Activated T-helper 17 cell treated with anti-CD3 and anti-CD28 coated beads, Interleukin-2, amount 50 U/mL, for 72 hours (primary cell): ENCODE results near the gene GCK. TPM values are rescaled to one million over a fixed set of nuclear protein-coding genes. Genes with fewer than 3 reads are reported as not detected.

ENCODE experiments used
- ATAC-seq: fragments of 150-1000 bp; cut with Tn5 transposase; replicated peaks from 2 replicates; pipeline ENCODE4 v1.10.0; 2021; ENCODE audit warnings: mild to moderate bottlenecking, moderate library complexity
- H3K27ac Mint-ChIP-seq: one replicate; pipeline ENCODE4 v1.8.0; 2022; ENCODE audit warnings: mixed read lengths
- H3K27me3 Mint-ChIP-seq: one replicate; pipeline ENCODE4 v1.8.0; 2022; ENCODE audit warnings: mixed read lengths
- H3K36me3 Mint-ChIP-seq: one replicate; pipeline ENCODE4 v1.8.0; 2022; ENCODE audit warnings: low read depth, mild to moderate bottlenecking, mixed read lengths
- H3K4me1 Mint-ChIP-seq: one replicate; pipeline ENCODE4 v1.8.0; 2022; ENCODE audit warnings: mixed read lengths
- H3K4me3 Mint-ChIP-seq: one replicate; pipeline ENCODE4 v1.8.0; 2022; ENCODE audit warnings: mild to moderate bottlenecking, mixed read lengths
- H3K9me3 Mint-ChIP-seq: one replicate; pipeline ENCODE4 v1.8.0; 2022; ENCODE audit warnings: mixed read lengths
- total RNA-seq, 2 donors: library from RNA; stranded (reverse); gene quantifications; one replicate each; pipeline ENCODE4 v1.2.3, GENCODE V29; 2022

The GCK gene
- 1 to 10 TPM in 1 of 2 donors, under 1 TPM in 1; 0.58 to 1.2 TPM for total RNA-seq

DNA sequence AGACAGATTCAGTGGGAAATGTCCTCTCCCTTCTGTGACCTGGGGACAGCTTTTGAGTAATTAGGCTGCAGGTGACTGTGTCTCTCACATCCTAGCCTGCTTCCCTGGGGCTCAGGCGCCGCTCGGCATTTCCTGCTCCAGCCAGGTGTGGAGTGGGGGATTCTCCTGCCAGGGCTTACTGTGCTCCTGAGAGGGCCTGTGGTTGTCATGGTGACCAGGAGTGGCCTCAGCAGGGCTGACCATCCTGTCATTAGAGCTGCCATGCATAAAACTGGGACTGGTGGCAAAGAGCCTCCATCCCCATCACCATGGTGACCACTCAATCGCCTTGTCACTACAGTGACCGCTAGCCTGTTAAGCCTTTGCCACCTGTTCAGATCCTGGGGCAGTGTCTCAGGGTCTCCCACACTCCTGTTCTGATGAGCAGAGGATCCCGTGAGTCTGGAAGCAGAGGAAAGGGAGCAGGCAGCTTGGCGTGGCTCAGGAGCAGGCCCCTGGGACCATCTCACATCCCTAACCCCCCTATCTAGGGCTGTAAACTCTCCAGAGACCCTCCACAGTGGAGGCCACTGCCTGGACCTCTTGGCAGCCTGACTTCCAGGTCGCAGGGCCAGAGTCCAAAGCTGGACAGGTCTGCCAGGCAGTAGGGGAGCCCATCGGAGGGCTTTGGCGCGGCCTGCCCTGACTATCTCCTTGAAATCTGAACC lies at the start of gene GCK:
Gene GCK, minus strand, starts transcription at position 154 of the 707 bp plus-strand sequence. CDS start 486 bp downstream, outside the sequence.
- no peaks in the 10 kb centered on the region for H3K9me3 Mint-ChIP-seq
- H3K4me1 Mint-ChIP-seq, result peaks cover 3% of the 10 kb centered on the region
- peaks cover 12% of the 10 kb centered on the region for H3K27me3 Mint-ChIP-seq
- no peak for ATAC-seq
- H3K27ac Mint-ChIP-seq, result no peak within 1 kb of the TSS
- no peak within 1 kb of the TSS for H3K4me3 Mint-ChIP-seq
- H3K36me3 Mint-ChIP-seq, result no peaks in the 10 kb centered on the region

DNA sequence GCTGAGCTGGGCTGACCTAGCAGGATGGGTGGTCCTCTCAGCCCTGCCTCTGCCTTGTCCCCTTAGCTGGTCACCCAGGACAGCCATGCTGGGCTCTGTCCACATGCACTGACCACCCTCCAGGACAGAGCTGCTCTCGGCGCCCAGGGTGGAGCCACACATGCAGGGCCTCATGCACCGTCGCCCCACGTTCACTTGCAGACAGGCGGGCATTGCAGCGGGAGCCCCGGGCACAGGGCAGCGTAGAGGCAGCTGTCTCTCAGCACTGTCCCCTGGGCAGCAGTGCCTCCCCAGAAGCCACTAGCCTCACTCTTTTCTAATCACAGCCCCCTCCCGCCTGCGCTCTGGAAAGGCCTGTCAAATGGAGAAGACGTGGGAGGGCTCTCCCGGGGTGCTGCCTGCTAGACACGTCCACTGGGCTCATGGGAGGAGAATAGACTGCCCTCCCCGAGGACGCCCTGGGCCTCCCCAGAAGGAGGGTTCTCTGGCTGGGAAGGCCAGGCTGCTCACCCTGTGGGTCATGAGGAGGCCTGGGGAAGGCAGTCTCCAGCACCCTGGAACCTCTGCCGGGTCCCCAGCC lies 49.0 kb upstream of the GCK start:
- ATAC-seq, result no peak
- Mint-ChIP-seq H3K27ac (no peak overlapping the region), H3K4me1 (no peaks in the 10 kb centered on the region), H3K4me3 (no peak overlapping the region), H3K9me3 (no peaks in the 10 kb centered on the region), H3K27me3 (no peaks in the 10 kb centered on the region), H3K36me3 (no peaks in the 10 kb centered on the region)

DNA sequence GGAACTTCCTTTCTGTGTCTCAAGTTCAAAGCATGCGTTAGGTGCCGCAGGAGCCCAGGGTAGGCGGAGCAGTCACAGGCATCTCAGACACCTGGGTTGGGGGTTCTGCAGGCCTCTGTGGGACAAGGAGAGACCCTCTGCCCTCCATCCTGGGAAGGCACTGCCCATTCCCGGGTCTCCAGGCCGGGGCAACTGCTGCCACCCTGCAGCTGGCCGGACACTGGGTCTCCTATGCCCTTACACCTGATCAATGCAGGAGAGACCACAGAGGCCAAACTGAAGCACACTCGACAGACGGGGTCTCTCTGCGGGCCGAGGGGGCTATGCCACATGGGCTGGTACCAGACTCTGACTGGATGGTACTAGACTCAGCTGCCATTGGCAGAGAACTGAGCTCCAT lies 48.5 kb upstream of the GCK start:
- no peaks in the 10 kb centered on the region for H3K9me3 Mint-ChIP-seq
- H3K36me3 Mint-ChIP-seq, result no peaks in the 10 kb centered on the region
- no peaks in the 10 kb centered on the region for H3K4me1 Mint-ChIP-seq
- no peak for ATAC-seq
- H3K27ac Mint-ChIP-seq, result no peak overlapping the region
- H3K4me3 Mint-ChIP-seq, result no peak overlapping the region
- H3K27me3 Mint-ChIP-seq, result no peaks in the 10 kb centered on the region

DNA sequence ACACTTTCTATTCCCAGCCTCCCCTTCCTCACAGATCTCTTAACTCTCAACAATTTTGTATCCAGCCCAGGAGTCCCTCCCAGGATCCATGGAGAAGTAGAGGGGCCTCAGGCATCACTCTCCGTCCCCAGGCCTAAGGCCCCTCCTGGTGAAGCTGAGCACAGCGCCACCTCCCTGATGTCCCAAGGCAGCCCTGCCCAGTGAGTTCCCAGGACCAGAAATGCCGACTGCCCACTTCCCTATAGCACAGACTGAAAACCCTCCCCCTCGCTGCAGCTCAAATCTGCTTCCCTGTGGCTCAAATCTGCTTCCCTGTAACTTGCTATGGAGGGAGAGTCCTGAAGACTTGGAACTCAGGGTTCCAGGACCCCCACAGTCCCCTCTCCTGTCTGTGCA lies 47.1 kb upstream of the GCK start:
- no peaks in the 10 kb centered on the region for H3K36me3 Mint-ChIP-seq
- H3K4me3 Mint-ChIP-seq, result no peak overlapping the region
- no peaks in the 10 kb centered on the region for H3K9me3 Mint-ChIP-seq
- H3K4me1 Mint-ChIP-seq, result no peaks in the 10 kb centered on the region
- no peak for ATAC-seq
- no peak overlapping the region for H3K27ac Mint-ChIP-seq
- no peaks in the 10 kb centered on the region for H3K27me3 Mint-ChIP-seq

DNA sequence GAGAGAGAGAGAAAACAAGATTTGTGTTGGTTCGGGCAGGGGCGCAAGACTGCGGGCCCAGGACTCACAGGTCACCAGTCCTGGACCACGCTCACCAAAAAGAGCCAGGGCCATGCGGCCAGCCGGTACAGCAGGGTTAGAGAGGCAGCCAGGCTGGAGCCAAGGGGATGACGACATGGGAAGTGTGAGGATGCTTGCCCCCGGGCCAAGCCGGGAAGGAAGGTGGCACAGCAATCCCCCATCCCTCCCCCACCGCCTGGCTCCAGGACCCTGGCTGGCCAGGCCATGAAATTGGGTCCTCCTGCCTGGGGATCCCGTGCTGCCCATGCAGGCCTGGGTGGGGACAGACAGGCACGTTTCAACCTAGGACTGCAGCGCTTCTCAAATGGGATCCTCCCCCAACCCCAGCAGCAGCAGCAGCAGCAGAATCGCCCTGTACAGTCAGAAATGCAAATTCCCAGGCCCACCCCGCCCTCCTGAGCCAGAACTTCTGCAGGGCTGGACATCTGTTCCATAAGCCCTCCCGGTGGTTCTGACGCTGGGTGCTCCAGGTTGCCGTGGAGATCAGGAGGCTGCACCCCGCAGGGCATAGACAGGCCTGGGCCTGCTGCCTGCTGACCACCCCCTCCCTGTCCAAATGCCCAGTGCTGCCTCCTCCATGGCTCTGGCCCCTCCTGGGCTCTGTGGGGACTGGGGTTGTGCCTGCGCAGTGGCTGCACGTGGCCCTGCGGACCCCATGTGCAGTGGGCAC lies 46.5 kb upstream of the GCK start:
- H3K4me1 Mint-ChIP-seq, result no peaks in the 10 kb centered on the region
- H3K27ac Mint-ChIP-seq, result no peak overlapping the region
- H3K27me3 Mint-ChIP-seq, result no peaks in the 10 kb centered on the region
- no peaks in the 10 kb centered on the region for H3K9me3 Mint-ChIP-seq
- no peak overlapping the region for H3K4me3 Mint-ChIP-seq
- no peak for ATAC-seq
- H3K36me3 Mint-ChIP-seq, result no peaks in the 10 kb centered on the region

DNA sequence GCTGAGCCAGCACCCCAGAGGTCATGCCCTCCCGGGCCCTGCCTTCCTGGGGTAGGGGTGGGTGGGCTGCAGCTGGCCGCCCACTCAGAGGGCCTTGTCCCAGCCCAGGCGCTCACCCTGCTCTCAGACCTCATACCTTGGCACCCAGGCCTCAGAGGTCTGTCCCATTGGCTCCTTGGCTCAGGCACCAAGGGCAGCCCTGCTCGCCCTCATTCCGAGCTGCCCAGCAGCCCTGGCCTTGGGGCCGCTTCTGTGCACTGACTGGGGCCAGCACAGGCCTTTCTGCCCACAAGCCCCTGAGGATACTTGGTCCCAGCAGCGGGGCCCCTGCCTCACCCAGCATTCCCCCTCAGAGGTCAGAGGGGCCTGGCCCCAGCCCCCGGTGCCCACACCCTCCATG lies 45.8 kb upstream of the GCK start:
- Mint-ChIP-seq H3K4me3 (no peak overlapping the region), H3K9me3 (no peaks in the 10 kb centered on the region), H3K27ac (no peak overlapping the region), H3K27me3 (no peaks in the 10 kb centered on the region), H3K4me1 (no peaks in the 10 kb centered on the region), H3K36me3 (no peaks in the 10 kb centered on the region)
- no peak for ATAC-seq

DNA sequence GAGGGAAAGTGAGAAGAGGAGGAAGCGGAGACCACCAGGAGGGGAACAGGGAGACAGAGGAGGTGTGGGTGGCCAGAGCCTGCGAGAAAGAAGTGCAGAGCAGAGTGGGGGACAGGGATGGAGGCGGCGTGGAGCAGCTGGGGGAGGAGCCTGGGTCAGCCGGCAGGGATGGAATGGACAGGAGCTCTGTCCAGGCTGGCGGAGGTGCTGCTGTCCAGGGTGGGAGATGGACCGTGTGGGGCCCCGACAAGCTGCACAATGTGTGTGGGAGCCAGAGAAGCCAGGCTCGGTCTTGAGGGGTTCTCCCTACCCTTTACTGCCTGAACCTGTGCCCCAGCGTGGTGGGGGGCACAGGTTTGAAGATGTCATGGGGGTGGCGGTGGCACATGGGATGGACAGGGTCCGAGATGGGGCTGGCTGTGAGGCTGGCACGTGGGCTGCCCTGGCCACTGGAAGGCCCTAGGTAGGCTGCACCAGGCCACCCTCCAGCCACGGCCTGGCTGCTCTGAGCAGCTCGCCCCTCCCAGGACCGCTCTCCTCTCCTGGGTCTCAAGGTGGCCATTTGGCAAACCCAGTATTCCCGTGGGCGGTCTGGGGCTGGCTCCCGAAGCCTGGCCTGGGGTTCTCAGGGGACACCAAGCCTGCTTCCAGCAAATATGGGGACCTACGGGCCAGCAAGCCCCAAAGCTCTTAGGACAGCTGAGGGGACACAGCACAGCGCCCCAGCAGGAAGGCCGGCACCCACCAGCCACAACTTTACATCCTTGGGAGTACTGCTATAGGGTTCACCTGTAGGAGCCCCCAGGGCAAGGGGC lies 43.9 kb upstream of the GCK start:
- no peaks in the 10 kb centered on the region for H3K4me1 Mint-ChIP-seq
- no peak for ATAC-seq
- no peaks in the 10 kb centered on the region for H3K9me3 Mint-ChIP-seq
- H3K27me3 Mint-ChIP-seq, result no peaks in the 10 kb centered on the region
- no peak overlapping the region for H3K4me3 Mint-ChIP-seq
- H3K36me3 Mint-ChIP-seq, result no peaks in the 10 kb centered on the region
- no peak overlapping the region for H3K27ac Mint-ChIP-seq

DNA sequence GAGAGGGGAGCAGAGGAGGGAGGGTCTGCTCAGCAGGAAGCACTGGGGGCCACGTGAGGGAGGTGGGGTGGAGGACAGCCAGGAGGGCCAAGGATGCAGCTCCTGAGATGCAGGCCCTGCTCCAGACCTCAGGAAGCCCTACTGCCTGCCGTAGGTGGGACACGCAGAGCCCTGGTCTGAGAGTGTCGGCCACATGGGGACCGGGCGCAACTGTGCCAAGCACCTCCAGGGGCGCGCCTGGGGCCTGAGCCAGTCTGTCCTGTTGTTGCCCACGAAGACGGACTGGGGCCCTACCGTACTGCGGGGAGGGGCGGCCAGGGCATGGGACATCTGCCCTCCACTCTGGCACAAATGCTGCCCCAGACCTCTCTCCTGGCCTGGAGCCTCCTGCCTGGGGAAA lies 43.2 kb upstream of the GCK start:
- no peaks in the 10 kb centered on the region for H3K9me3 Mint-ChIP-seq
- no peak overlapping the region for H3K4me3 Mint-ChIP-seq
- no peaks in the 10 kb centered on the region for H3K27me3 Mint-ChIP-seq
- no peaks in the 10 kb centered on the region for H3K4me1 Mint-ChIP-seq
- no peaks in the 10 kb centered on the region for H3K36me3 Mint-ChIP-seq
- no peak for ATAC-seq
- no peak overlapping the region for H3K27ac Mint-ChIP-seq

DNA sequence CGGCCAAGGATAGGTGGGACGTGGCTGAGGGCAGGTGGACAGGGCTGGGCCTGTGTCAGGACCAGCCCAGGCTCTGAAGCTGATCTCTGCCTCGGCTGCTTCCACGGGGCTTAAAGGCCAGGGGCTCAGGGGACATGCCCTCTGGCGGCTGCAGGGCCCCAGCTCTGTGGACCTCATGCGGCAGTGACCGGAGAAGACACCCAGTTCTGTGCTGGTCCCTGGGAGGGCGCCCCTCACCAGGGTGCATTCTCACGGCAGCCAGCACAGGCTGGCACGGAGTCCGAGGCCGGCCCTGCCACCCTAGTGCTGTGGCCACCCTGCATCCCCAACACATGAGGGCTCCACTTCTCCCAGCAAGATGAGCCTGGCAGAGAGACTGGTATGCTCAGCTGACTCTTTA lies 41.8 kb upstream of the GCK start:
- no peak overlapping the region for H3K4me3 Mint-ChIP-seq
- no peaks in the 10 kb centered on the region for H3K4me1 Mint-ChIP-seq
- no peak overlapping the region for H3K27ac Mint-ChIP-seq
- no peaks in the 10 kb centered on the region for H3K27me3 Mint-ChIP-seq
- ATAC-seq, result no peak
- no peaks in the 10 kb centered on the region for H3K36me3 Mint-ChIP-seq
- H3K9me3 Mint-ChIP-seq, result no peaks in the 10 kb centered on the region

DNA sequence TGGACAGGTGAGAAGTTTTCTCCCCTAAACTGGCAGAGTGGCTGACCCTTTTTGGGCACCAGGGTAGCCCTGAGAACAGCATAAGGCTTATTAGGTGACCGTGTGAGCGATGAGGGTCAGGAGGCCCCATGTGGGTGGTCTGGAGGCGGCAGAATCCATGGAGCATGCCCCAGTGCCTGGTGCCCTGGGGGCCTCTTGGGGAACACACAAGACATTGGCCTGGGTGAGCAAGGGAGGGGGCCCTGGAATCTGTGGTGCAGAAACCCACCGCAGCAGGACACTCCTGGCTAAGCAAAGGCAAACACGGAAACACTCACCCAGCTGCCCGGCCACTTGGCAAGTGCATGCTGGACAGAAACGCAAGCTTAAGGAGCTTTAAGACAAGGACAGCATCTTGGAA lies 41.0 kb upstream of the GCK start:
- no peak for ATAC-seq
- Mint-ChIP-seq H3K4me1 (no peaks in the 10 kb centered on the region), H3K9me3 (no peaks in the 10 kb centered on the region), H3K36me3 (no peaks in the 10 kb centered on the region), H3K4me3 (no peak overlapping the region), H3K27ac (no peak overlapping the region), H3K27me3 (no peaks in the 10 kb centered on the region)

DNA sequence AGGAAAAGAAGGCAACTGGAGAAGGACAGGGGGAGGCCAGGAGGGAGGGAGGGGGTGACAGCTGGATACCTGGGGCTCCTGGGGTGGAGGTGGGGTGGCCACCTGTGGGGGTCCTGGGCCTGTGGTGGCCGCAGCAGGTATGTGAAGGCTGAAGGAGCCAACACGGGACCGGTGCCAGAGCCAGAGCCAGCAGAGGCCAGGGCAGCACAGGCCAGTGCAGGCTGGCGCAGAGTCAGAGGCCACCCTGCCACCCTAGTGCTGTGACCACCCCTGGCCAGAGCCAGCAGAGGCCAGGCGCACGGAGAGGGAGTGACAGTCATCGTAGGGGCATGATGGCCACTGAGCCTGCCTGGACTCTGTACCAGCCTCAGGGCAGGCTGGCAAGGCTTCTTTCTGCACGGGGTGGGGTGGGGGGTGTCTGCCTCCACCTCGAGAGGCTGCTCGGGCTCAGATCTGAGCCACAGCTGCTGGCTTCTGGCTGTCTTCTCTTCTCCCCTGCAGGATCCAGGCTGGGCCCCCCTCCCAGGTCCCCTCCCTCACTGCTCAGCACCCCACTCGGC lies 40.4 kb upstream of the GCK start:
- H3K27me3 Mint-ChIP-seq, result no peaks in the 10 kb centered on the region
- H3K4me1 Mint-ChIP-seq, result no peaks in the 10 kb centered on the region
- no peaks in the 10 kb centered on the region for H3K36me3 Mint-ChIP-seq
- H3K4me3 Mint-ChIP-seq, result no peak overlapping the region
- no peaks in the 10 kb centered on the region for H3K9me3 Mint-ChIP-seq
- no peak overlapping the region for H3K27ac Mint-ChIP-seq
- no peak for ATAC-seq

DNA sequence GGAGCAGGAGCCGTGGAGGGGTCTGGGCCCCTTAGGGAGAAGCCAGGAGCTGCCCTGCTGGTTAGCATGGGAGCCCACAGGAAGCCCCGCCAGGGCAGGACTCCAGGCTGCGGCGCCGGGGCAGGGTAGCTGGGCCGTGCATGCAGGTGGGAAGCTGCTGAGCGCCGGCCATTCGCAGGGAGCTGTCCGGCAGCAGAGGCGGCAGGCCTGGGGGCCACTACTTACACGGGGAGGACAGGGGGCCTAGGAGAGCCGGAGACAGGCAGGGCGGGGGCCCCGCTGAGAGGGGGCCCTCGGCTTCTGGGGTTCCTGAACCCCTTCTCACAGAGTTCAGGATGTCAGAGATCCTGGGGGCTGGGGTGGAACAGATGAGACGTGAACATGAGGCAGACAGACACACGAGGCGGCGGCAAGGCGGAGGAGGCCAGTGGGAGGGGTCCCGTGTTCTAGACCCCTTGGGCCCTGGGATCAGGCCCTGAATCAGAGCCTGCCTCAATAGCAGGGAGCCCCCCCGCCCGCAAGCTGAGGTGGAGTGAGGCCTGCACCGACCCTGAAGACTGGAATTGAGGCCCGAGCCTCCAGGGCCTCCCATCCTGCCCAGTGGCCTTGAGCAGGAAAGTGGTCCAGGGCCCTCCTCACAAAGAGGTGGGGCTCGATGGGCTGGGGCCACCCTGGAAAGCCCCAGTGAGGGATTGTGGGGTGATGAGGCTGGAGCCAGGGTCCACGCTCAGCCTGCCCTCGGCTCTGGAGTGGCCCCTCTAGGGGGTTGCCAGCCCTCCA lies 39.5 kb upstream of the GCK start:
- H3K27me3 Mint-ChIP-seq, result peaks cover 2% of the 10 kb centered on the region
- ATAC-seq, result no peak

DNA sequence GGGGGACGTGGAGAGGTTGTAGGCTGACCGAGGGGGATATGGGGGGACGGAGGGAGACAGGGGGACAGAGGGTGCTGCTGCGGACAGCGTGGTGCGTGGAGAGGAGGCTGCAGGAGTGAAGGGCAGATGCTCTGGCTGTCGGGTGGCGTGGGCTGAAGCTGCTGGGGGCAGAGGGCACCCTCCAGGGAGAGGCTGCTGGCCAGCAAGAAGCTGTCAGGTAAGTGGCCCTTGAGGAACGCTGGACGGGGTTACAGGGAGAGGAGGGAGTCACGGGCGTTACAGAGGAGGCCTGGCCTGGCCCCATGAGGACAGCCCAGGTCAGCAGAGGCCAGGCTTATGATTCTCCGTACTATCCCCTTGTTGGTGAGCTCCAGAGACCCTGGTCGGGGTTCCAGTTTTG lies 38.7 kb upstream of the GCK start:
- Mint-ChIP-seq H3K4me3 (no peak overlapping the region), H3K9me3 (no peaks in the 10 kb centered on the region), H3K27me3 (peaks cover 4% of the 10 kb centered on the region), H3K4me1 (no peaks in the 10 kb centered on the region), H3K27ac (no peak overlapping the region), H3K36me3 (no peaks in the 10 kb centered on the region)
- ATAC-seq, result no peak

More for the DNA sequence above, 39.5 kb upstream of the GCK start:
- H3K27ac Mint-ChIP-seq, result no peak overlapping the region
- no peaks in the 10 kb centered on the region for H3K36me3 Mint-ChIP-seq
- no peaks in the 10 kb centered on the region for H3K9me3 Mint-ChIP-seq
- H3K4me1 Mint-ChIP-seq, result no peaks in the 10 kb centered on the region
- H3K4me3 Mint-ChIP-seq, result no peak overlapping the region

DNA sequence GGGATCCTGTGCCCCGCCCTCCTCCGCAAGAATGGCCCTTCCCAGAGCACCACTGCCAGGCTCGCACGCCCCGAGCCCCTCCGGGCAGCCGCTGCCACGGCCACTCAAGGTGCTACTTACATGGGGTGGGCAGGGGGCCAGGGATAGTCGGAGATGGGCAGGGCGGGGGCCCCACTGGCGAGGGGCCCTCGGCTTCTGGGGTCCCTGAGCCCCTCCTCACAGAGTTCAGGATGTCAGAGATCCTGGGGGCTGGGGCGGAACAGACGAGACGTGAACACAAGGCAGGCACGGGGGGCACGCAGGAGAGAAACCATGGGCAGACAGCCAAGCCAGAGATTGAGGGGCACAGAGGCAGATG lies 37.1 kb upstream of the GCK start:
- H3K27ac Mint-ChIP-seq, result no peak overlapping the region

More for the DNA sequence above, 37.1 kb upstream of the GCK start:
- Mint-ChIP-seq H3K9me3 (no peaks in the 10 kb centered on the region), H3K4me3 (no peak overlapping the region), H3K27me3 (peaks cover 4% of the 10 kb centered on the region), H3K4me1 (no peaks in the 10 kb centered on the region), H3K36me3 (no peaks in the 10 kb centered on the region)
- ATAC-seq, result no peak
